NCI-H2107 (cell line): ENCODE data around the gene PER3.
"Not testable (repeated sequence)": the region's sequence is repeated elsewhere in the genome, so short reads cannot be mapped to it uniquely, and the experiment has no call there.

Experiments used
- DNase-seq: peaks from one replicate; lab custom pipeline; 2025; lab: John Stamatoyannopoulos, UW

PER3 gene

GRCh38 chr1:7780976-7781375 lies 3.1 kb upstream of the PER3 start:
- DNase-seq = no peak

GRCh38 chr1:7781501-7781900 lies 2.6 kb upstream of the PER3 start:
- no peak for DNase-seq

GRCh38 chr1:7781923-7782495 lies 2.1 kb upstream of the PER3 start:
- no peak for DNase-seq

- no peak for DNase-seq
Observed at GRCh38 chr1:7783178-7783711, 846 bp upstream of the PER3 start.

GRCh38 chr1:7784492-7785071 lies 491 bp downstream of the PER3 start:
- no peak for DNase-seq

- no peak for DNase-seq
Observed at GRCh38 chr1:7785108-7785507, 1.0 kb downstream of the PER3 start.

- no peak for DNase-seq
Observed at GRCh38 chr1:7786795-7787194, 2.7 kb downstream of the PER3 start.

- DNase-seq = no peak
Observed at GRCh38 chr1:7789828-7790227, 5.7 kb downstream of the PER3 start.

- DNase-seq = not testable (repeated sequence)
Observed at GRCh38 chr1:7791027-7791426, 6.9 kb downstream of the PER3 start.

GRCh38 chr1:7795406-7795805 lies 11.3 kb downstream of the PER3 start:
- DNase-seq = no peak

GRCh38 chr1:7805460-7805859 lies 21.4 kb downstream of the PER3 start:
- no peak for DNase-seq

GRCh38 chr1:7808253-7808844 lies 24.3 kb downstream of the PER3 start:
- DNase-seq = no peak

- no peak for DNase-seq
Observed at GRCh38 chr1:7809742-7810141, 25.7 kb downstream of the PER3 start.

GRCh38 chr1:7810395-7810794 lies 26.3 kb downstream of the PER3 start:
- no peak for DNase-seq

- DNase-seq = no peak
Observed at GRCh38 chr1:7811476-7811875, 27.4 kb downstream of the PER3 start.

- DNase-seq = no peak
Observed at GRCh38 chr1:7813677-7814373, 29.7 kb downstream of the PER3 start.

- DNase-seq = no peak
Observed at GRCh38 chr1:7821282-7821681, 37.2 kb downstream of the PER3 start.

- DNase-seq = no peak
Observed at GRCh38 chr1:7824701-7825100, 40.6 kb downstream of the PER3 start.

- DNase-seq = no peak
Observed at GRCh38 chr1:7826363-7826762, 42.3 kb downstream of the PER3 start.

GRCh38 chr1:7827126-7827955 lies 43.2 kb downstream of the PER3 start:
- DNase-seq = no peak

GRCh38 chr1:7831458-7831857 lies 47.4 kb downstream of the PER3 start:
- DNase-seq = no peak

- DNase-seq = no peak
Observed at GRCh38 chr1:7833035-7833434, 48.9 kb downstream of the PER3 start.
